Measurements from ENCODE around the gene KIRREL3. TPM values are rescaled to one million over a fixed set of nuclear protein-coding genes. Genes with fewer than 3 reads are reported as not detected.

Gene KIRREL3
- total RNA-seq, 2 donors from 2014 or later, result 0.28 TPM; not detected in 1

DNA sequence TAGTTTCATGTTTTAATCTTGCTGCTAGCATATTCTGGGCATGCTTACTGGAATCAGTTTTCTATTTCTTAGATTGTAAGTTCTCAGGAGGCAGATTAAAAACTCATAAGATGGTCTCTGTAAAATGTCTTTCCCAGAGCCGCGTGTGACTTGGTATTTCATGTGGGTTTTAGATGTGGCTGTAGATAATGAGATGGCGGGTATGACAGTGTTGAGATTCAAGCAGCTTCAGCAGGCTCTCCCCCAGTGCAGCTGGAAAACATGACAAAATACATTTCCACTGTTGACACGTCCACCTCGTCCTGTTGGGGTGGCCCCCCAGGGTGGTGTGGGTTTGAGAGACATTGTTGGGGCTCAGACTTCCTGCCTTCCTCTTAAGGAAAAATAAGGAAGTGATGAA lies 106.8 kb downstream of the KIRREL3 start:
- Histone ChIP-seq H3K4me1 (replicated peaks) (no peaks in the 10 kb centered on the region), H3K27ac (no peak overlapping the region), H3K4me3 (no peak overlapping the region), H3K36me3 (no peaks in the 10 kb centered on the region), H3K27me3 (replicated peaks; ENCODE audit: insufficient read depth) (no peaks in the 10 kb centered on the region), H3K9me3 (no peaks in the 10 kb centered on the region)
- 35% methylated on average over 5 of the region's 5 CpGs for WGBS
- intact Hi-C loops (cut with DNase I), result no loop called here
- TF ChIP-seq POLR2A (IDR thresholded peaks at IDR 0.05), result no peak
- DNase-seq (ENCODE audit: low spot score), result no peak

- H3K4me1 ChIP-seq (replicated peaks), result no peaks in the 10 kb centered on the region
- 64% methylated on average over 9 of the region's 9 CpGs for WGBS
- H3K9me3 ChIP-seq, result no peaks in the 10 kb centered on the region
Measured at GRCh38 chr11:126892756-126893155, 107.8 kb downstream of the KIRREL3 start.

DNA sequence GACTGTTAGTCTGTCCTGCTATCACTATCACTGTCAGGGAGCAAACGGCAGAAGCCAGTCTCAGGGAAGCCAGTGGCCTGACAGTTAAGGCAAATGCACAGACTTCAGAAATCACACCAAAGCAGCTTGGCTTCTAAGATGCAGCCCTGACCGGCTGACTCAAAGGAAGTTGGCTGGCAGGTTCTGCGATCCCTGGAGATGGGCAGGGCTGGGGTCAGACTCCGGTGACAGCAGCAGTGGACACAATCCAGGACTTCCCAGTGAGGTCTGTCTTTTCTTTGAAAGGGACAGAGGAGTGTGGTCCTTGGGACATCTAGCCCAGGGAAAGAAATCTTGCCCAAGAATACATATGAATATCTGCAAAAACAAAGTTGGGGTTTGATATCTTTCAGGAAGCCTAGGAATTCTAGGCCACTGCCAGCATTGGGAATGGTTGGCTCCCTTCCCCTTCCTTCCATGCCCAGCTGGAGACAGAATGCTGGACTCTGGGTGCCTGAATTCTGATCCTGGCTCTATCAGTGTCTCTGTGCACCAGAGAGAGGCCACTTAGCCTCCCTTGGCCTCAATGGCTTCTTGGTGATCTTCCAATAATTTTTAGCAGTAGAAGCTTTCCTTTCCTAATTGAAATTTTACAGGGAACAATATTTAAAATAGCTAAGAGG lies 108.9 kb downstream of the KIRREL3 start:
- no peaks in the 10 kb centered on the region for H3K27me3 ChIP-seq (replicated peaks; ENCODE audit: insufficient read depth)
- no peak for DNase-seq (ENCODE audit: low spot score)
- no peaks in the 10 kb centered on the region for H3K4me1 ChIP-seq (replicated peaks)
- no peaks in the 10 kb centered on the region for H3K36me3 ChIP-seq
- H3K9me3 ChIP-seq, result no peaks in the 10 kb centered on the region
- no peak overlapping the region for H3K27ac ChIP-seq
- WGBS, result 31% methylated on average over 4 of the region's 4 CpGs
- intact Hi-C loops (cut with DNase I), result no loop called here
- H3K4me3 ChIP-seq, result no peak overlapping the region
- TF ChIP-seq, protein P1, sequence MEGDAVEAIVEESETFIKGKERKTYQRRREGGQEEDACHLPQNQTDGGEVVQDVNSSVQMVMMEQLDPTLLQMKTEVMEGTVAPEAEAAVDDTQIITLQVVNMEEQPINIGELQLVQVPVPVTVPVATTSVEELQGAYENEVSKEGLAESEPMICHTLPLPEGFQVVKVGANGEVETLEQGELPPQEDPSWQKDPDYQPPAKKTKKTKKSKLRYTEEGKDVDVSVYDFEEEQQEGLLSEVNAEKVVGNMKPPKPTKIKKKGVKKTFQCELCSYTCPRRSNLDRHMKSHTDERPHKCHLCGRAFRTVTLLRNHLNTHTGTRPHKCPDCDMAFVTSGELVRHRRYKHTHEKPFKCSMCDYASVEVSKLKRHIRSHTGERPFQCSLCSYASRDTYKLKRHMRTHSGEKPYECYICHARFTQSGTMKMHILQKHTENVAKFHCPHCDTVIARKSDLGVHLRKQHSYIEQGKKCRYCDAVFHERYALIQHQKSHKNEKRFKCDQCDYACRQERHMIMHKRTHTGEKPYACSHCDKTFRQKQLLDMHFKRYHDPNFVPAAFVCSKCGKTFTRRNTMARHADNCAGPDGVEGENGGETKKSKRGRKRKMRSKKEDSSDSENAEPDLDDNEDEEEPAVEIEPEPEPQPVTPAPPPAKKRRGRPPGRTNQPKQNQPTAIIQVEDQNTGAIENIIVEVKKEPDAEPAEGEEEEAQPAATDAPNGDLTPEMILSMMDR (IDR thresholded peaks at IDR 0.05), result no peak
- TF ChIP-seq POLR2A (IDR thresholded peaks at IDR 0.05), result no peak
- no peak for TF ChIP-seq POLR2AphosphoS5 (IDR thresholded peaks at IDR 0.05)

More at GRCh38 chr11:126892756-126893155, 107.8 kb downstream of the KIRREL3 start:
- H3K27ac ChIP-seq, result no peak overlapping the region
- TF ChIP-seq, protein P1 (IDR thresholded peaks at IDR 0.05), result no peak
- no peak for TF ChIP-seq POLR2A (IDR thresholded peaks at IDR 0.05)
- no peak for TF ChIP-seq POLR2AphosphoS5 (IDR thresholded peaks at IDR 0.05)
- intact Hi-C loops (cut with DNase I), result no loop called here
- no peak overlapping the region for H3K4me3 ChIP-seq
- DNase-seq (ENCODE audit: low spot score), result no peak
- no peaks in the 10 kb centered on the region for H3K27me3 ChIP-seq (replicated peaks; ENCODE audit: insufficient read depth)
- no peaks in the 10 kb centered on the region for H3K36me3 ChIP-seq

GRCh38 chr11:126890561-126890960 lies 110.0 kb downstream of the KIRREL3 start:
- no peak for DNase-seq (ENCODE audit: low spot score)
- TF ChIP-seq, protein P1 (IDR thresholded peaks at IDR 0.05), result no peak
- TF ChIP-seq POLR2AphosphoS5 (IDR thresholded peaks at IDR 0.05) (no peak), POLR2A (IDR thresholded peaks at IDR 0.05) (no peak)
- Histone ChIP-seq H3K36me3 (no peaks in the 10 kb centered on the region), H3K9me3 (no peaks in the 10 kb centered on the region), H3K4me3 (no peak overlapping the region), H3K27me3 (replicated peaks; ENCODE audit: insufficient read depth) (no peaks in the 10 kb centered on the region), H3K27ac (no peak overlapping the region), H3K4me1 (replicated peaks) (no peaks in the 10 kb centered on the region)
- WGBS, result 80% methylated on average over 7 of the region's 7 CpGs
- intact Hi-C loops (cut with DNase I), result no loop called here

DNA sequence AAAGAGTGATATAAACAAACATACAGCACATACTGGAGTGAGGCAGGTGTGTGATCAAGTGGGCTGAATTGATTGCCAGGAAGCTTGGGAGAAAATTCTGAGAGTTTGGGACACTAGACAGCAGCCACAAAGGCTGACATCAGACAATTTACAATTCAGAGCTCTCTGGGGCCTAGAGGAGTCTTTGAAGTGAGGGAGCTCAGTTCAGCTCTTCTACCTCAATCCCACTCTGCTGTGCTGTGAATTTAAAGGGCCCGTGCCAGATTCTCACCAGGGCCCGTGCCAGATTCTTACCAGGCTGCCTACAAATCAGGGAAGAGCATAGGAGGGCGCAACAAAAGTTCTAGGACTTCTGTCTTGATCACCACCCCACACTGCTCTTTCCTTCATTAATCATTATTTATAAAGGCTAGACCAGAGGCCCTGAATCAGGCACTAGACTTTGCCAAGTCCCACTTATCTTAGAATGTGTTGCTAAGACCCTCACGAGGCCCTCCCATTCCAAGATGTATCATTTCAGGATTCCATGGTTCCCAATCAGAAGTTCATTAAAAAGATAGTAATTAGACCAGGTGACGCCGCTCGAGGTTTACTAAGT lies 112.4 kb downstream of the KIRREL3 start:
- H3K36me3 ChIP-seq, result no peaks in the 10 kb centered on the region
- no peaks in the 10 kb centered on the region for H3K27me3 ChIP-seq (replicated peaks; ENCODE audit: insufficient read depth)
- intact Hi-C loops (cut with DNase I), result no loop called here
- DNase-seq (ENCODE audit: low spot score), result no peak
- no peak overlapping the region for H3K4me3 ChIP-seq
- WGBS, result 72% methylated on average over 7 of the region's 7 CpGs
- no peak overlapping the region for H3K27ac ChIP-seq
- H3K9me3 ChIP-seq, result no peaks in the 10 kb centered on the region
- no peaks in the 10 kb centered on the region for H3K4me1 ChIP-seq (replicated peaks)
- TF ChIP-seq POLR2A (IDR thresholded peaks at IDR 0.05), result no peak
- no peak for TF ChIP-seq POLR2AphosphoS5 (IDR thresholded peaks at IDR 0.05)
- TF ChIP-seq, protein P1 (IDR thresholded peaks at IDR 0.05), result no peak

All from prostate gland (tissue), 2 donors.